ENCODE measurements around the gene ARFIP1. TPM values are rescaled to one million over a fixed set of nuclear protein-coding genes. Genes with fewer than 3 reads are reported as not detected.

Gene ARFIP1
- total and polyA plus RNA-seq, 5 donors from 2014 or later, result 7.5 to 24.2 (median 19.4) TPM

- Mint-ChIP-seq H3K4me1 (peaks cover 11 to 19% (median 15%) of the 10 kb centered on the region in 4 donors), H3K36me3 (peaks cover 42% of the 10 kb centered on the region), H3K9me3 (peaks cover 1 to 26% (median 10%) of the 10 kb centered on the region in 7 donors)
Observed at GRCh38 chr4:152810715-152811287, 31.0 kb downstream of the ARFIP1 start.

GRCh38 chr4:152815078-152815477 lies 35.3 kb downstream of the ARFIP1 start:
- Mint-ChIP-seq H3K4me1 (peaks cover 15 to 21% (median 20%) of the 10 kb centered on the region in 4 donors), H3K36me3 (peaks cover 48% of the 10 kb centered on the region), H3K9me3 (peaks cover 0 to 42% (median 19%) of the 10 kb centered on the region in 7 donors), H3K27ac (peak overlapping the region in 1 of 3 donors; percentile 63), H3K4me3 (peak overlapping the region in 1 of 4 donors; percentile 10), H3K27me3 (no peaks in the 10 kb centered on the region)
- peaks cover 23 to 32% of the 10 kb centered on the region in 2 experiments for H3K9me3 ChIP-seq (ENCODE audit: control insufficient read depth in 2 of 2, low read length in 2 of 2)
- no peaks in the 10 kb centered on the region for H3K27me3 ChIP-seq (ENCODE audit: control insufficient read depth, insufficient read depth, low read length)
- DNase-seq (no peak), ATAC-seq (ENCODE audit: low read depth in 2 of 2) (no peak)
- H3K36me3 ChIP-seq (ENCODE audit: control insufficient read depth, insufficient read depth, low read length), result peaks cover 3% of the 10 kb centered on the region
- no peak overlapping the region for H3K4me3 ChIP-seq (ENCODE audit: low read depth, low read length)
- peaks cover 13% of the 10 kb centered on the region for H3K4me1 ChIP-seq (ENCODE audit: control insufficient read depth, insufficient read depth, low read length, poor library complexity, severe bottlenecking)
- no peak overlapping the region for H3K27ac ChIP-seq (ENCODE audit: insufficient read depth, low read length, poor library complexity, severe bottlenecking)

More at GRCh38 chr4:152810715-152811287, 31.0 kb downstream of the ARFIP1 start:
- no peak overlapping the region for H3K4me3 Mint-ChIP-seq
- no peak overlapping the region for H3K27ac Mint-ChIP-seq
- no peak overlapping the region for H3K27ac ChIP-seq (ENCODE audit: insufficient read depth, low read length, poor library complexity, severe bottlenecking)
- H3K4me3 ChIP-seq (ENCODE audit: low read depth, low read length), result no peak overlapping the region
- no peak for ATAC-seq (ENCODE audit: low read depth in 2 of 2)
- H3K4me1 ChIP-seq (ENCODE audit: control insufficient read depth, insufficient read depth, low read length, poor library complexity, severe bottlenecking), result no peaks in the 10 kb centered on the region
- H3K36me3 ChIP-seq (ENCODE audit: control insufficient read depth, insufficient read depth, low read length), result peaks cover 3% of the 10 kb centered on the region
- H3K27me3 ChIP-seq (ENCODE audit: control insufficient read depth, insufficient read depth, low read length), result no peaks in the 10 kb centered on the region
- H3K27me3 Mint-ChIP-seq, result no peaks in the 10 kb centered on the region
- DNase-seq, result no peak
- H3K9me3 ChIP-seq (ENCODE audit: control insufficient read depth in 2 of 2, low read length in 2 of 2), result peaks cover 12 to 17% of the 10 kb centered on the region in 2 experiments

- Mint-ChIP-seq H3K4me3 (peak overlapping the region in 1 of 4 donors; percentile 34), H3K27ac (peak overlapping the region in 1 of 3 donors; percentile 64)
- DNase-seq, result peak in 1 of 3 donors; percentile 34
Observed at GRCh38 chr4:152817331-152817730, 37.6 kb downstream of the ARFIP1 start.

GRCh38 chr4:152819026-152819645 lies 39.4 kb downstream of the ARFIP1 start:
- Histone ChIP-seq H3K27ac (ENCODE audit: insufficient read depth, low read length, poor library complexity, severe bottlenecking) (no peak overlapping the region), H3K4me3 (ENCODE audit: low read depth, low read length) (no peak overlapping the region), H3K36me3 (ENCODE audit: control insufficient read depth, insufficient read depth, low read length) (no peaks in the 10 kb centered on the region), H3K4me1 (ENCODE audit: control insufficient read depth, insufficient read depth, low read length, poor library complexity, severe bottlenecking) (peaks cover 13% of the 10 kb centered on the region), H3K9me3 (ENCODE audit: control insufficient read depth in 2 of 2, low read length in 2 of 2) (peaks cover 14 to 27% of the 10 kb centered on the region in 2 experiments), H3K27me3 (ENCODE audit: control insufficient read depth, insufficient read depth, low read length) (no peaks in the 10 kb centered on the region)
- Mint-ChIP-seq H3K4me1 (peaks cover 13 to 21% (median 18%) of the 10 kb centered on the region in 4 donors), H3K27ac (no peak overlapping the region), H3K9me3 (peaks cover 0 to 30% (median 14%) of the 10 kb centered on the region in 7 donors), H3K27me3 (no peaks in the 10 kb centered on the region), H3K4me3 (no peak overlapping the region), H3K36me3 (peaks cover 25% of the 10 kb centered on the region)
- no peak for DNase-seq
- no peak for ATAC-seq (ENCODE audit: low read depth in 2 of 2)

More at GRCh38 chr4:152817331-152817730, 37.6 kb downstream of the ARFIP1 start:
- Histone ChIP-seq H3K36me3 (ENCODE audit: control insufficient read depth, insufficient read depth, low read length) (peaks cover 3% of the 10 kb centered on the region), H3K9me3 (ENCODE audit: control insufficient read depth in 2 of 2, low read length in 2 of 2) (peaks cover 23 to 32% of the 10 kb centered on the region in 2 experiments), H3K27ac (ENCODE audit: insufficient read depth, low read length, poor library complexity, severe bottlenecking) (no peak overlapping the region), H3K4me1 (ENCODE audit: control insufficient read depth, insufficient read depth, low read length, poor library complexity, severe bottlenecking) (peaks cover 13% of the 10 kb centered on the region), H3K27me3 (ENCODE audit: control insufficient read depth, insufficient read depth, low read length) (no peaks in the 10 kb centered on the region), H3K4me3 (ENCODE audit: low read depth, low read length) (peak overlapping the region; percentile 42)
- H3K36me3 Mint-ChIP-seq, result peaks cover 38% of the 10 kb centered on the region
- no peak for ATAC-seq (ENCODE audit: low read depth in 2 of 2)
- H3K27me3 Mint-ChIP-seq, result no peaks in the 10 kb centered on the region
- H3K9me3 Mint-ChIP-seq, result peaks cover 0 to 40% (median 19%) of the 10 kb centered on the region in 7 donors
- H3K4me1 Mint-ChIP-seq, result peaks cover 13 to 21% (median 18%) of the 10 kb centered on the region in 4 donors

- H3K4me1 Mint-ChIP-seq, result peaks cover 13 to 21% (median 18%) of the 10 kb centered on the region in 4 donors
- no peaks in the 10 kb centered on the region for H3K27me3 Mint-ChIP-seq
- H3K4me3 Mint-ChIP-seq, result no peak overlapping the region
- peaks cover 19% of the 10 kb centered on the region for H3K36me3 Mint-ChIP-seq
- peaks cover 11 to 21% of the 10 kb centered on the region in 2 experiments for H3K9me3 ChIP-seq (ENCODE audit: control insufficient read depth in 2 of 2, low read length in 2 of 2)
- H3K4me3 ChIP-seq (ENCODE audit: low read depth, low read length), result no peak overlapping the region
- no peak overlapping the region for H3K27ac ChIP-seq (ENCODE audit: insufficient read depth, low read length, poor library complexity, severe bottlenecking)
- ATAC-seq (ENCODE audit: low read depth in 2 of 2) (no peak), DNase-seq (no peak)
- no peaks in the 10 kb centered on the region for H3K27me3 ChIP-seq (ENCODE audit: control insufficient read depth, insufficient read depth, low read length)
- H3K9me3 Mint-ChIP-seq, result peaks cover 8 to 27% (median 15%) of the 10 kb centered on the region in 7 donors
- peaks cover 13% of the 10 kb centered on the region for H3K4me1 ChIP-seq (ENCODE audit: control insufficient read depth, insufficient read depth, low read length, poor library complexity, severe bottlenecking)
- H3K27ac Mint-ChIP-seq, result no peak overlapping the region
- no peaks in the 10 kb centered on the region for H3K36me3 ChIP-seq (ENCODE audit: control insufficient read depth, insufficient read depth, low read length)
Observed at GRCh38 chr4:152820073-152820472, 40.3 kb downstream of the ARFIP1 start.

GRCh38 chr4:152822323-152822722 lies 42.6 kb downstream of the ARFIP1 start:
- Histone ChIP-seq H3K27ac (ENCODE audit: insufficient read depth, low read length, poor library complexity, severe bottlenecking) (no peak overlapping the region), H3K4me1 (ENCODE audit: control insufficient read depth, insufficient read depth, low read length, poor library complexity, severe bottlenecking) (peaks cover 8% of the 10 kb centered on the region), H3K36me3 (ENCODE audit: control insufficient read depth, insufficient read depth, low read length) (no peaks in the 10 kb centered on the region), H3K27me3 (ENCODE audit: control insufficient read depth, insufficient read depth, low read length) (no peaks in the 10 kb centered on the region), H3K9me3 (ENCODE audit: control insufficient read depth in 2 of 2, low read length in 2 of 2) (peaks cover 0 to 5% of the 10 kb centered on the region in 2 experiments), H3K4me3 (ENCODE audit: low read depth, low read length) (no peak overlapping the region)
- Mint-ChIP-seq H3K27ac (no peak overlapping the region), H3K4me1 (peaks cover 6 to 9% (median 7%) of the 10 kb centered on the region in 4 donors), H3K27me3 (no peaks in the 10 kb centered on the region), H3K36me3 (peaks cover 4% of the 10 kb centered on the region), H3K4me3 (no peak overlapping the region), H3K9me3 (peaks cover 5 to 27% (median 10%) of the 10 kb centered on the region in 7 donors)
- ATAC-seq (ENCODE audit: low read depth in 2 of 2) (no peak), DNase-seq (no peak)

- no peak for ATAC-seq (ENCODE audit: low read depth in 2 of 2)
- H3K4me1 Mint-ChIP-seq, result peaks cover 0 to 3% (median 0%) of the 10 kb centered on the region in 4 donors
Observed at GRCh38 chr4:152824561-152824960, 44.8 kb downstream of the ARFIP1 start.

More at GRCh38 chr4:152824561-152824960, 44.8 kb downstream of the ARFIP1 start:
- DNase-seq, result no peak
- Histone ChIP-seq H3K4me3 (ENCODE audit: low read depth, low read length) (no peak overlapping the region), H3K4me1 (ENCODE audit: control insufficient read depth, insufficient read depth, low read length, poor library complexity, severe bottlenecking) (no peaks in the 10 kb centered on the region), H3K27me3 (ENCODE audit: control insufficient read depth, insufficient read depth, low read length) (no peaks in the 10 kb centered on the region), H3K9me3 (ENCODE audit: control insufficient read depth in 2 of 2, low read length in 2 of 2) (peaks cover 0 to 4% of the 10 kb centered on the region in 2 experiments), H3K27ac (ENCODE audit: insufficient read depth, low read length, poor library complexity, severe bottlenecking) (no peak overlapping the region), H3K36me3 (ENCODE audit: control insufficient read depth, insufficient read depth, low read length) (no peaks in the 10 kb centered on the region)
- Mint-ChIP-seq H3K36me3 (peaks cover 13% of the 10 kb centered on the region), H3K9me3 (peaks cover 6 to 25% (median 10%) of the 10 kb centered on the region in 7 donors), H3K27me3 (no peaks in the 10 kb centered on the region), H3K4me3 (no peak overlapping the region), H3K27ac (no peak overlapping the region)

Measured in CD4-positive, CD25-positive, alpha-beta regulatory T cell (primary cell).